HL-60/S4 treated with phorbol 12-myristate 13-acetate at 8.2 ng/mL for 4 days and 3 days (cell line): ENCODE measurements around the gene SPAG6.

ENCODE experiments used
- in situ Hi-C: fragments of 300-500 bp; cut with MboI; formaldehyde crosslinking; loops from 2 replicates; pipeline ENCODE4 v1.15.0; 2022; ENCODE audit warnings: low sequenced_read_pairs

SPAG6 gene

DNA sequence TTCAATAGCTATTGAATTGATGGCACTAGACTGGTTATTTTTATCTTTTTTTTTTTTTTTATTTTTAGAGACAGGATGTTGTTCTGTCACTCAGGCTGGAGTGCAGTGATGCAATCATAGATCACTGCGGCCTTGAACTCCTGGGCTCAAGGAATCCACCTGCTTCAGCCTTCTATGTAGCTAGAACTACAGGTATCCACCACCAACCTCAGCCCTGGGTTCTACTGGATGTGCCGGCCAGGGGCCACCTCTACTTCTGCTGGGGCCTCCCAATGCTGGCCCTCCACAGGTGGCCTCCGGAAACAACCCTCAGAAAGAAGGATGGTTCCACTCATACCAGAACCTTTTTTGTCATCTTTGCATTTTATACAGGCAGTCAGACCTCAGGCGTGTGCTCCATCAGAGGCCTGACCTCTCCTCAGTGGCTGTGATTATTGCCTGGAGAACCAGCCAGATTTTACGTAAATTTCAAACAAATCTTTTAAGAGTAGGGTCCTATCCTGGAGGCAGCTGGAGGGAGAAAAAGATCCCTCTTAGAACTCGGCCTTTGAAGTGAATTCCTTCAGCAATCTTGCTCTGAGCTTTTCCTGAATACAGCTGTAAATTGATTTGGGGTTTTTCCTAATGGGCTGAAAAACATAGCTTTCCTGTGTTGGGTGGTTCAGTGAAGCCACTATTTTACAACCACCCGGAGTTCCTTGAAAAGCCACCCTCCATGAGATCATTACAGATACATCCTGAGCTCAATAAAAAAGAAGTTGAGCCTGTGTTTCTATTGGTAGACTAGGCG lies 110.0 kb downstream of the SPAG6 start:
- in situ Hi-C loops = no loop called here

DNA sequence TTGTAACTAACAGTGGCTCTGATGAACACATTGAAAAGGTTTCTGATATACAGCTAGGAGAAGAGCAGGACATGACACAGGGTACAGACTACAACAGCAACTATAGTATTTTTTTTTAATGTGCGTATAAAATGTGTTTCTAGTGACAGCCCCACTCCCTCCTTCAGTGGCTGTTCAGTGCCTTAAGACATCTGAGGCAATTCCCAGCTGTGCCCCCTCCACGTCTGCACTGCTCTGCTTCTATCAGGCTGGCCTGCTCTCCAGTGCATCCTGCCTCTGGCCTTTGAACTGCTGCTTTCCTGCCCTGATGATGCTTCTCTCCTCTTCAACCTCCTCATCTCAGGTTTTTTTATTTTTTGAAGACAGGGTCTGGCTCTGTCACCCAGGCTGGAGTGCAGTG lies 111.2 kb downstream of the SPAG6 start:
- in situ Hi-C loops = no loop called here

DNA sequence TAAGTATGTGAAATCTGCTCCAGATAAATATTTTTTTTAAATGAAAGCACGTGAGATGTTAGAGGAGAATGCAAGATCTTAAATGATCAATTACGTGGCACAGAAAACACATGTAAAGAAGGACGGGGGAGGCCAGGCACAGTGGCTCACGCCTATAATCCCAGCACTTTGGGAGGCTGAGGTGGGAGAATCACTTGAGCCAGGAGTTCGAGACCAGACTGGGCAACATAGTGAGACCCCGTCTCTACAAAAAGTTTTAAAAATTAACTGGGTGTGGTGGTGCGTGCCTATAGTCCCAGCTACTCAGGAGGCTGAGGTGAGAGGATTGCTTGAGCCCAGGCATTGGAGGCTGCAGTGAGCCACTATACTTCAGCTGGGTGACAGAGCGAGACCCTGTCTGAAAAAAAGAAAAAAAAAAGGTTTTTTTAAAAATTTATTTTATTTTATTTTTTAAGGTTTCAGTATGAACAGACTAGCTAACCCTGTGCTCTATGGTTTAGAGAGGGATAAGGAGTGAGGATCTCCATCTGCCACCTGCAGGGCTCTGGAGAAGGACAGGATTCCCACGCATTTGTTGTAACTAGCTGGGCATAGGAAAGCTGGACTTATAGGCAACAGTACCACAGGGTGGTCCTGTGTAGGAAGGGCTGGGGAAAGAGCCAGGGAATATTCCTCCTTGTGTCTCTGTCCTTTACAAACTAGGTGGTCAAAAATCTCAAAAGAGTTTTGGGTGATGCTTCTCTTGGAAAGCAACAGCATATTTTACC lies 113.2 kb downstream of the SPAG6 start:
- in situ Hi-C loops = no loop called here

DNA sequence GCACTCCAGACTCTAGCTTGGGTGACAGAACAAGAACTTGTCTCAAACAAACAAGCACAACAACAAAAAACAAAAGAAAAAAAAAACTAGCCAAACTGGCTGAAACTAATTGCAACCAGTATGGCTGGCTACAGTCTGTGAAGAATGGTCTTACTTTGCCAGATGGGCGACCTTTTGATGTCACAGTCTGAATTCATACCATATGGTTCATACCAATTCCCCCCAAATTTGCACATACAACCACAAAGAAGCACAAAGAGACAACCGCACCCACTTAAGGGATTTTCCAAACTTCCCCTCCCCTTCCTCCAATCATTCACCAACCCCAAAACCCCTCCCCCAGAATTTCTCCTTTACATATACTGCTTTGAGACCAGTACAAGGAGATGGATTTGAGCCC lies 114.2 kb downstream of the SPAG6 start:
- in situ Hi-C loops = no loop called here

DNA sequence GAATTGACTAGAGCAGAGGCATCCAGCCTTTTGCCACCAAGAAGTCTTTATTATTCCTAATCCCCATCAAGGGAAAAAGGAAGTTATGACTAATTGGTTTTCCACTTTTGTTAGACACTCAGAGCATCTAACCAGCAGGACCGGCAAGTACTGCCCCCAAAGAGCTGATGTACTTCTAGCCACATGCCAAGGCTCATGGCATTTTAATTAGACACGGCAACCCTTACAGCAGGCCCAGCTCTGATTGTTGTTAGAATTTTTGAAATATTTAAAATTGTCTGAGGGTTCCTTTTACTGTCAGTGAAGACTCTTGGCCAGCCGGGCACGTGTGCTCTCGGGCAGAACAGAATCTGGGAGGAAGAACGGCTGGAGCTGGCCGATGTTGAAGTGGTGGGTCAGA lies 114.8 kb downstream of the SPAG6 start:
- in situ Hi-C loops = no loop called here

DNA sequence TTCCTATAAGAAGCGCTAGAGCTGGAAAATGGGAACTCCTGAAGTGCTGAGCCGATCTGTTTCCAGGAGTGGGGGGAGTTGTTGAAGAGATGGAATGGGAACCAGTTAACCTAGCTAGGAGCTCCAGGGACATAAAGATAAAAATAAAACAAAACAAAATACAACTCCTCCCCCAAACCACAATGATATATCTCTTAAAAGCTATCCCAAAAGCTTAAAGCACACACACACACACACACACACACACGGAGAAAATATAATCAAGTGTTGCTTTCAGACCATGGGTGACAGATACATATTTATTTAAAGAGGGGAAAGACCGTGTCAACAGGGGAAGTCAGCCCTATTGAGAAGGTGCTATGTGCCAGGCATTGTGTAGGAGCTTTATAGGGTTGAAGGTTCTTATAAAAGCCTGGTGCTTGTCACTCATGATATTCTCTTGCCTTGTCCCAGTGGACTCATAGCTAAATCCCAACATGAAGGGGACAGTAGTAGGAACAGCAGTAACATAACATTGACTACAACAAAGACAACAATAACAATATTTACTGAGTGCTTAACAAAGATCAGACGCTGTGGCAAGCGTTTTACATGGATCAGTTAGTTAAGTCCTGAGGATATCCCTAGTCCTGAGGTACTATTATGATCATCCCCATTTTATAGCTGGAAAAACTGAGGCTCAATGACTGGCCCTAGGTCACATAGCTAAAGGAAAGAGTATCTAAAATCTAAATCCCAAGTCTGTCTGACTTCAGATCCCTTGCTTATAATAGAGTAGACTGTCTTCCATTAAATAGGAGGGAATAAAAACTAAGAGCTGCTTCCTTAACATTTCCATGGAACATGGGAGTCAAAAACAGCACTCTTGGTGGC lies 115.5 kb downstream of the SPAG6 start:
- in situ Hi-C loops = no loop called here

DNA sequence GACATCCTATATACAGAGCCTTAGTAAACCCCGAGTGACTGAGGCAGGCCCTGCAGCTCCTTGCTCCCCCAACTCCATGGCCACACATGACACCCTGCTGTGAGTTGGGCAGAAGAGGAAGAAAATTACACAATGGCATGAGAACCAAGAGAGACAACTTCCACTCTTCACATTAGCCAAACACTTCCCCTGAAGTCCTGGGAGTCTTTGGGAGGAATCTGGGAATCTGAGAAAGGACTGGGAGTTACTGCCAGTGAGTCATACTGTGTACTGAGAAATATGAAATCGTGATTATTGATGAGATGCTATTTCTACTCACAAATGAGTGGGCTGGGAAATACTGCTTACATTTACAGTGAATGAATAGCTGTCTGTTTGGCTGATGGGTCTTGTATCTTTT lies 116.6 kb downstream of the SPAG6 start:
- in situ Hi-C loops = no loop called here

DNA sequence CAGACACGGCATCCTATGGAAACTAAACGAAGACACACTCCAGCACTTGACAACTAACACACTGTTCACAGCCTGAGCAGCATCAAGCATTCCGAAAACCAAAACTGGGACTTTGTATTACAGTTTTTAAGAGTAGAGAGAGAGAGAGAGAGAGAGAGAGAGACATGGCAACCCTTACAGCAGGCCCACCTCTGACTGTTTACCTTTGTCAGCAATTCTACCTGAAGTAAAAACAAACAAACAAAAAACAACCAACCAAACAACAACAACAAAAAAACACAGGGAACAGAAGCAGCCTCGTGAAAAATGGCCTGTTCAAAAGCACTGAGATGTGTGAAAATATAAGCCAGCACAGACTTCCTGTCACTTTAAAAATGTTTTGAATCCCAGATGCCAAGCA lies 118.0 kb downstream of the SPAG6 start:
- in situ Hi-C loops = no loop called here

DNA sequence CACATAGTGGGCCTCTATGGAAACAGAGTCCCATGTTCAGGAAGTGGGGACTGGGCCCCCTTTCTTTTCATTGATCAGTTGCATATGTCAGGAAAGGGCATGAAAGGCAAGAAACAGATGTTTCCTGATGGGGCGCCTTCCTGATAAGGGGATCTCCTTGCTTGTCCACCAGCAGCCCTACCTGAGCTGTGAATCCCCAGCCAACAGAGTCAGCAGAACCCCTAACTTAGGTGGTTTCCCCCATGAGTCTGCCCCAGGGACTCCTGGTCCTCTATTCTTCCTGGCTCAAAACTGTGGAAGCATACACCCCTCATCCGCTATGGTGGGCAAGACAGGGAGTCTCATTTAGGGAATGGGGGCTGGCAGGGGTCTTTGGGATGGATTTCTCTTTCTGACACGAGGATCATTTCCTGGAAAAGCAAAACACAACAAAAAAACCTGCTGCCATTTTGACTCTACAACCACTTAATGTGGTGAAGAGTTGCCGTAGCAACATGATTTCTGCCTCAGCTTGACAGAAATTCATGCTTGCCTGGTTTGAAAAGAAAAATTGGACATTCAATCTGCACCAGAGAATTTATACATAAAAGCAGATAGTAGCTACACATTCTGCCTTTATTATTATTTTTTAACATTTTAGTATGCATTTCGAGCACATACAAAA lies 119.8 kb downstream of the SPAG6 start:
- in situ Hi-C loops = no loop called here

DNA sequence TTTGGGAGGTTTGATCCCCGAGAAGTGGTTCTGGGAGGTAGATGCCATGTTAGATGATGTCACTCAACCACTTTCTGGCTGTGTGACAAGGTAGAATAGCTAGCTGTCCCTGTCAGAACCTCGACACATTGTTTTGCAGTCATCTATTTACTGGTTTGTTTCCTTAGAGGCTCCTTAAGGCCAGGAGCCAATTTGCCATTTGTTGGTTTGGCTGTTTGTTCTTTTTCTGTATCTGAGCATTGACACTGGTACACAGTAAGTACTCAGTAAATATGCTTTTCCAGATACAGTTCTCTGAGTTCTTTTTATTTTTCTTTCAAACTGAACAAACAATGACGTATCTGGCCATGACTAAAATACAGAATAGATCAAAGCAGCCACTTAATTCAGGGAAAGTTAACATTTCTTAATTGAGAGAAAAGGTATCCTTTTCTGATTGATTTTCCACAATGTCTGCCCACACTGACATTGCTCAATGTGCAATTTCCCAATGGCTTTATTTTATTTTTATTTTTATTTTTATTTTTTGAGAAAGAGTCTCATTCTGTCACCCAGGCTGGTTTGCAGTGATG lies 121.6 kb downstream of the SPAG6 start:
- in situ Hi-C loops = no loop called here
